CD4-positive, CD25-positive, alpha-beta regulatory T cell (primary cell): ENCODE measurements around the gene MAP1LC3B2. TPM values are rescaled to one million over a fixed set of nuclear protein-coding genes. Genes with fewer than 3 reads are reported as not detected.

Source experiments
- ATAC-seq, 2 donors: fragments of 150-1000 bp; cut with Tn5 transposase; one replicate each; pipeline ENCODE4 v1.10.0; 2021; ENCODE audit warnings: low read depth in 2 of 2, moderate number of reproducible peaks in 2 of 2, moderate library complexity in 1 of 2
- DNase-seq, 3 donors: peaks; one replicate each; pipeline versions ENCODE4 v3.0.0 to v3.0.0-alpha.2; 2012 to 2022; ENCODE audit warnings: mixed read lengths in 1 of 3
- H3K27ac ChIP-seq: one replicate; pipeline ENCODE4 v1.7.0; 2013; ENCODE audit warnings: mild to moderate bottlenecking, low read length; ENCODE audit not compliant: insufficient read depth, poor library complexity, severe bottlenecking
- H3K27me3 ChIP-seq: one replicate; pipeline ENCODE4 v1.7.0; 2013; ENCODE audit warnings: low read length; ENCODE audit not compliant: control insufficient read depth, insufficient read depth
- H3K36me3 ChIP-seq: one replicate; pipeline ENCODE4 v1.7.0; 2013; ENCODE audit warnings: mild to moderate bottlenecking, low read length, moderate library complexity; ENCODE audit not compliant: control insufficient read depth, insufficient read depth
- H3K4me1 ChIP-seq: 2 replicates; pipeline ENCODE4 v1.7.0; 2013; ENCODE audit warnings: mild to moderate bottlenecking, low read length; ENCODE audit not compliant: insufficient read depth, control insufficient read depth, poor library complexity, severe bottlenecking
- H3K4me3 ChIP-seq: one replicate; pipeline ENCODE4 v1.7.0; 2013; ENCODE audit warnings: low read depth, mild to moderate bottlenecking, low read length, moderate library complexity
- H3K9me3 ChIP-seq, 2 experiments: 1 replicate in 1 of 2; 2 replicates in 1 of 2; pipeline ENCODE4 v1.7.0; 2013; ENCODE audit warnings: low read length in 2 of 2, mild to moderate bottlenecking in 1 of 2, moderate library complexity in 1 of 2; ENCODE audit not compliant: control insufficient read depth in 2 of 2
- H3K27ac Mint-ChIP-seq, 3 donors: one replicate each; pipeline ENCODE4 v1.8.0; 2020 to 2022; ENCODE audit warnings: mild to moderate bottlenecking in 3 of 3, mixed read lengths in 3 of 3, moderate library complexity in 2 of 3
- H3K27me3 Mint-ChIP-seq: one replicate; pipeline ENCODE4 v1.8.0; 2022; ENCODE audit warnings: mild to moderate bottlenecking, mixed read lengths
- H3K36me3 Mint-ChIP-seq: one replicate; pipeline ENCODE4 v1.8.0; 2020; ENCODE audit warnings: mixed read lengths
- H3K4me1 Mint-ChIP-seq, 4 donors: one replicate each; pipeline ENCODE4 v1.8.0; 2020 to 2022; ENCODE audit warnings: mixed read lengths in 4 of 4, mild to moderate bottlenecking in 1 of 4
- H3K4me3 Mint-ChIP-seq, 4 donors: one replicate each; pipeline ENCODE4 v1.8.0; 2020 to 2022; ENCODE audit warnings: mild to moderate bottlenecking in 4 of 4, mixed read lengths in 4 of 4, moderate library complexity in 3 of 4
- H3K9me3 Mint-ChIP-seq, 7 donors: one replicate each; pipeline ENCODE4 v1.8.0; 2020 to 2022; ENCODE audit warnings: mixed read lengths in 7 of 7, mild to moderate bottlenecking in 3 of 7, moderate library complexity in 2 of 7
- polyA plus RNA-seq, 4 donors: library from polyadenylated mRNA; unstranded; fragments of 300-500 nt; fragmentation: Illumina TruSeq; gene quantifications; one replicate each; pipeline ENCODE4 v1.2.3, GENCODE V29; 2021
- total RNA-seq: library from RNA; stranded (reverse); gene quantifications from one replicate; pipeline ENCODE4 v1.2.3, GENCODE V29; 2022

MAP1LC3B2 gene
- total and polyA plus RNA-seq, 5 donors from 2014 or later, result 2.2 to 14.2 (median 8.1) TPM

- Histone ChIP-seq H3K27me3 (peaks cover 3% of the 10 kb centered on the region), H3K4me1 (peaks cover 4% of the 10 kb centered on the region), H3K36me3 (no peaks in the 10 kb centered on the region), H3K9me3 (no peaks in the 10 kb centered on the region), H3K4me3 (no peak overlapping the region), H3K27ac (no peak overlapping the region)
- H3K27ac Mint-ChIP-seq, result no peak overlapping the region
- DNase-seq, result peak; percentile 16 to 52 (median 22)
- H3K36me3 Mint-ChIP-seq, result no peaks in the 10 kb centered on the region
- H3K4me1 Mint-ChIP-seq, result peaks cover 5 to 14% (median 10%) of the 10 kb centered on the region in 4 donors
- H3K4me3 Mint-ChIP-seq, result no peak overlapping the region
- peaks cover 6% of the 10 kb centered on the region for H3K27me3 Mint-ChIP-seq
- ATAC-seq, result no peak
- H3K9me3 Mint-ChIP-seq, result peaks cover 0 to 2% (median 0%) of the 10 kb centered on the region in 7 donors
These were observed 40.3 kb downstream of the MAP1LC3B2 start for GRCh38 chr12:116599285-116600136.

GRCh38 chr12:116600959-116601918 is 42.1 kb downstream of the MAP1LC3B2 start:
- no peaks in the 10 kb centered on the region for H3K9me3 Mint-ChIP-seq
- Histone ChIP-seq H3K27ac (no peak overlapping the region), H3K36me3 (no peaks in the 10 kb centered on the region), H3K4me3 (no peak overlapping the region), H3K27me3 (no peaks in the 10 kb centered on the region), H3K4me1 (no peaks in the 10 kb centered on the region), H3K9me3 (no peaks in the 10 kb centered on the region)
- peaks cover 3 to 11% (median 4%) of the 10 kb centered on the region in 4 donors for H3K4me1 Mint-ChIP-seq
- no peaks in the 10 kb centered on the region for H3K36me3 Mint-ChIP-seq
- DNase-seq (no peak), ATAC-seq (no peak)
- no peak overlapping the region for H3K4me3 Mint-ChIP-seq
- peaks cover 5% of the 10 kb centered on the region for H3K27me3 Mint-ChIP-seq
- H3K27ac Mint-ChIP-seq, result no peak overlapping the region

GRCh38 chr12:116601933-116602810 is 43.0 kb downstream of the MAP1LC3B2 start:
- Mint-ChIP-seq H3K36me3 (no peaks in the 10 kb centered on the region), H3K4me1 (peaks cover 3 to 11% (median 4%) of the 10 kb centered on the region in 4 donors), H3K4me3 (no peak overlapping the region), H3K27ac (peak overlapping the region in 1 of 3 donors; percentile 26), H3K27me3 (peaks cover 5% of the 10 kb centered on the region), H3K9me3 (no peaks in the 10 kb centered on the region)
- Histone ChIP-seq H3K4me1 (no peaks in the 10 kb centered on the region), H3K27ac (no peak overlapping the region), H3K4me3 (no peak overlapping the region), H3K36me3 (no peaks in the 10 kb centered on the region), H3K27me3 (no peaks in the 10 kb centered on the region), H3K9me3 (no peaks in the 10 kb centered on the region)
- ATAC-seq, result no peak
- DNase-seq, result no peak

GRCh38 chr12:116603546-116604177 is 44.5 kb downstream of the MAP1LC3B2 start:
- no peak overlapping the region for H3K27ac Mint-ChIP-seq

GRCh38 chr12:116604178-116604895 is 45.2 kb downstream of the MAP1LC3B2 start:
- peak overlapping the region in 1 of 3 donors; percentile 32 for H3K27ac Mint-ChIP-seq

More at GRCh38 chr12:116603546-116604177, 44.5 kb downstream of the MAP1LC3B2 start:
- Mint-ChIP-seq H3K9me3 (no peaks in the 10 kb centered on the region), H3K4me3 (no peak overlapping the region), H3K4me1 (peaks cover 0 to 11% (median 3%) of the 10 kb centered on the region in 4 donors), H3K27me3 (peaks cover 5% of the 10 kb centered on the region), H3K36me3 (no peaks in the 10 kb centered on the region)
- Histone ChIP-seq H3K27ac (no peak overlapping the region), H3K36me3 (no peaks in the 10 kb centered on the region), H3K4me1 (no peaks in the 10 kb centered on the region), H3K27me3 (no peaks in the 10 kb centered on the region), H3K4me3 (no peak overlapping the region), H3K9me3 (no peaks in the 10 kb centered on the region)
- DNase-seq, result no peak
- ATAC-seq, result no peak

GRCh38 chr12:116604951-116605641 is 45.9 kb downstream of the MAP1LC3B2 start:
- Mint-ChIP-seq H3K9me3 (no peaks in the 10 kb centered on the region), H3K4me1 (peaks cover 0 to 6% (median 2%) of the 10 kb centered on the region in 4 donors)

More at GRCh38 chr12:116604178-116604895, 45.2 kb downstream of the MAP1LC3B2 start:
- no peaks in the 10 kb centered on the region for H3K4me1 ChIP-seq
- H3K9me3 ChIP-seq, result no peaks in the 10 kb centered on the region
- no peaks in the 10 kb centered on the region for H3K36me3 ChIP-seq
- DNase-seq (no peak), ATAC-seq (no peak)
- no peak overlapping the region for H3K27ac ChIP-seq
- Mint-ChIP-seq H3K4me1 (peaks cover 0 to 11% (median 3%) of the 10 kb centered on the region in 4 donors), H3K4me3 (peak overlapping the region in 1 of 4 donors; percentile 71), H3K27me3 (peaks cover 5% of the 10 kb centered on the region), H3K36me3 (no peaks in the 10 kb centered on the region), H3K9me3 (no peaks in the 10 kb centered on the region)
- H3K4me3 ChIP-seq, result no peak overlapping the region
- H3K27me3 ChIP-seq, result no peaks in the 10 kb centered on the region

More at GRCh38 chr12:116604951-116605641, 45.9 kb downstream of the MAP1LC3B2 start:
- Mint-ChIP-seq H3K27me3 (peaks cover 10% of the 10 kb centered on the region), H3K4me3 (no peak overlapping the region), H3K36me3 (no peaks in the 10 kb centered on the region), H3K27ac (no peak overlapping the region)
- DNase-seq (no peak), ATAC-seq (no peak)
- H3K4me3 ChIP-seq, result no peak overlapping the region
- no peaks in the 10 kb centered on the region for H3K27me3 ChIP-seq
- H3K36me3 ChIP-seq, result no peaks in the 10 kb centered on the region
- no peaks in the 10 kb centered on the region for H3K4me1 ChIP-seq
- no peaks in the 10 kb centered on the region for H3K9me3 ChIP-seq
- H3K27ac ChIP-seq, result no peak overlapping the region
